Stimulated activated CD4-positive, alpha-beta T cell treated with anti-CD3 and anti-CD28 coated beads, Interleukin-2, amount 100 ng/mL, for 4 hours (primary cell): ENCODE measurements around the gene IFITM1.
A peak's percentile ranks its signal among the peaks of the same experiment; 100 is the strongest.
"Not testable (repeated sequence)": the region's sequence is repeated elsewhere in the genome, so short reads cannot be mapped to it uniquely, and the experiment has no call there.

Source experiments
- DNase-seq: peaks from one replicate; pipeline ENCODE4 v3.0.0-alpha.2; 2020; ENCODE audit warnings: low read depth

Gene IFITM1

GRCh38 chr11:344836-345578 lies 31.2 kb downstream of the IFITM1 start:
- no peak for DNase-seq

GRCh38 chr11:346529-346928 lies 32.7 kb downstream of the IFITM1 start:
- DNase-seq = no peak

GRCh38 chr11:349270-349954 lies 35.6 kb downstream of the IFITM1 start:
- not testable (repeated sequence) for DNase-seq

GRCh38 chr11:350033-350722 lies 36.3 kb downstream of the IFITM1 start:
- not testable (repeated sequence) for DNase-seq

GRCh38 chr11:350723-351255 lies 36.9 kb downstream of the IFITM1 start:
- DNase-seq = no peak

- no peak for DNase-seq
These were observed 37.6 kb downstream of the IFITM1 start for GRCh38 chr11:351411-351810.

- no peak for DNase-seq
These were observed 38.7 kb downstream of the IFITM1 start for GRCh38 chr11:352456-353031.

GRCh38 chr11:353179-353873 lies 39.5 kb downstream of the IFITM1 start:
- DNase-seq = no peak

- peak; percentile 87 for DNase-seq
These were observed 42.0 kb downstream of the IFITM1 start for GRCh38 chr11:355581-356458.

GRCh38 chr11:356610-357009 lies 42.8 kb downstream of the IFITM1 start:
- DNase-seq = no peak

- no peak for DNase-seq
These were observed 43.7 kb downstream of the IFITM1 start for GRCh38 chr11:357582-357981.

- no peak for DNase-seq
These were observed 44.4 kb downstream of the IFITM1 start for GRCh38 chr11:358129-358800.

- peak; percentile 19 for DNase-seq
These were observed 45.4 kb downstream of the IFITM1 start for GRCh38 chr11:359181-359714.

GRCh38 chr11:360326-361280 lies 46.8 kb downstream of the IFITM1 start:
- DNase-seq = no peak

- no peak for DNase-seq
These were observed 49.0 kb downstream of the IFITM1 start for GRCh38 chr11:362642-363442.

GRCh38 chr11:363443-363805 lies 49.6 kb downstream of the IFITM1 start:
- DNase-seq = not testable (repeated sequence)

GRCh38 chr11:363948-364761 lies 50.3 kb downstream of the IFITM1 start:
- DNase-seq = peak; percentile 40
